Keratinocyte (primary cell): ENCODE results near the gene BBLN.

Source experiments
- CTCF ChIP-seq, 3 experiments: IDR thresholded peaks in 1 of 3; conservative IDR thresholded peaks in 1 of 3; optimal IDR thresholded peaks in 1 of 3; 2 replicates in 2 of 3; 3 replicates in 1 of 3; pipeline versions ENCODE3 to v1.5.1; 2011; ENCODE audit warnings: low read length in 3 of 3, mild to moderate bottlenecking in 3 of 3, moderate library complexity in 2 of 3, control low read depth in 1 of 3, inconsistent platforms in 1 of 3; ENCODE audit not compliant: insufficient read depth in 2 of 3; ENCODE audit errors: extremely low read depth in 1 of 3
- EZH2 ChIP-seq: IDR thresholded peaks from one replicate; pipeline ENCODE4 v1.6.1; 2012; ENCODE audit warnings: inconsistent platforms, mild to moderate bottlenecking, low read length, moderate library complexity

GRCh38 chr9:128139621-128140020 lies 20.4 kb upstream of the BBLN start:
- TF ChIP-seq CTCF (optimal IDR thresholded peaks at IDR 0.05 in 1 of 3, IDR thresholded peaks at IDR 0.05 in 1 of 3, conservative IDR thresholded peaks at IDR 0.05 in 1 of 3; ENCODE audit: extremely low read depth in 1 of 3, insufficient read depth in 2 of 3, low read length in 3 of 3) (no peak), EZH2 (no peak)
